HG03025 (cell line): ENCODE data around the gene OTOF.

Experiments
- ATAC-seq: cut with Tn5 transposase; IDR thresholded peaks from one replicate; pipeline ENCODE4 v1.9.1; 2021; ENCODE audit warnings: mild to moderate bottlenecking, moderate library complexity; ENCODE audit not compliant: unreplicated experiment, low FRiP score

OTOF gene

DNA sequence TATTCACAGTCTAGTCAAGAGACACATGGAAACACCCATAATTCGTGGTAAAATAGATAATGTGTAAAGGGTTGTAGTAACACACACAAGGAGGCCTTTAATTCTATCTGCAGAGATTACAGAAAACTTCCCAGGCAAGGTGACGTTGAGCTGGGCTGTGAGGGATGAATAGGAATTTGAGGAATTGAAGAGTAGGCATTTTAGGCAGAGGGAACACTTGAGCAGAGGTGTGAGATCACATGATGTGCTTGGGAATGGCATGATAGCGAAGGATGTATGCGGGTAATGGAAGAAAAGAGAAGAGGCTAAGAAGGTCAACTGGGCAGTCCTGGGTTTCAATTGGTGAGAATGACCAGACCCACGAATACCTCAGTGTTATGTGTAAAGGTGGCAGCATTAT is 56.0 kb downstream of the OTOF start:
- no peak for ATAC-seq

- no peak for ATAC-seq
These were observed 63.6 kb downstream of the OTOF start for GRCh38 chr2:26414311-26414710.

- peak; percentile 49 for ATAC-seq
These were observed 65.7 kb downstream of the OTOF start for GRCh38 chr2:26412091-26412673.

GRCh38 chr2:26411419-26411818 is 66.5 kb downstream of the OTOF start:
- ATAC-seq = no peak

DNA sequence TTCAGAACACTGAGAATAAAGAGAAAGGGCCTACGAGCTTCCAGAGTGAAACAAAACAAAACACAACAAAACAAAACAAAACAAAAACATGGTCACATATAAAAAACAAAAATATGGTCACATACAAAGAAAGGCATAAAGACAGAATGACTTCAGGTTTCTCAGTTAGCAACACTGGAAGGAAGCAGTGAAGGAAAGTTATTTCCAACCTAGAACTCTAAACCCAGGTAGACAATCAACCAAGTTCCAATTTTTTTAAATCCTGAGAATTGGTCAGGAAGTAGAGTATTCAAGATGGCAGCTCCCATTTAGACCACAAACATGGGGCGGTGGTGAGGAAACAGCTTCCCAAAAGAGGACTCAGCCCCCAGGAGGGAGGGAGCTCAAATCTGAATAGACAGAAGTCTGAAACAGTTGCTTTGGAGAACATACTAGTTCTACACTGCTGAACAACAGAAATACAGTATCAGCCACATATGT is 67.1 kb downstream of the OTOF start:
- ATAC-seq = no peak

DNA sequence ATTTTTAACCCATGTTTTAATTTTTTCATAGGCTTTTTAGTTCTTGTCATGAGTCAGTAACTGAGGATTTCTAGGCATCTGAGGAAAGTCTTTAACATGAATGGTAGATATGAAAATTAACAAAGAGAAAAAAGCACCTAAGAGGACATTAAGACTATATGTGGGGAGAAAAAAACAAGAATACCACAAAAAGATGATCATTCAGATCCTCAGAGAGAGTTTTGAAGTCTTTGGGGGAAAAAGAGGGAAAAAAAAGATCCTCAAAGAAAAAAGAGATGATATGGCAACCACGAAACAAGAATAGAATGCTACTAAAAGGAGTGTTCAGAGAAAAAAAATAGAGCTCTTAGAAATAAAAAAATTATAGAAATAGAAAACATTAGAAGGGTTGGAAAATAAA is 68.1 kb downstream of the OTOF start:
- ATAC-seq = no peak

GRCh38 chr2:26407526-26407925 is 70.4 kb downstream of the OTOF start:
- ATAC-seq = no peak
